SW 1271 (cell line): Measurements from ENCODE around the gene IFT20.
A peak's percentile ranks its signal among the peaks of the same experiment; 100 is the strongest.
"Not testable (repeated sequence)": the region's sequence is repeated elsewhere in the genome, so short reads cannot be mapped to it uniquely, and the experiment has no call there.

ENCODE experiments used
- DNase-seq, 2 experiments: peaks; one replicate each; lab custom pipeline; 2025; lab: John Stamatoyannopoulos, UW

The IFT20 gene

GRCh38 chr17:28364665-28365363 is 29.5 kb upstream of the IFT20 start, which contains the start of gene SEBOX:
SEBOX (minus strand) TSS chr17:28365199; CDS start chr17:28365151, 48 bp downstream.
- no peak for DNase-seq

- no peak for DNase-seq
Observed at GRCh38 chr17:28363776-28364650, 28.7 kb upstream of the IFT20 start.

- DNase-seq, result no peak
Observed at GRCh38 chr17:28363186-28363585, 27.9 kb upstream of the IFT20 start.

- DNase-seq, result no peak
Observed at GRCh38 chr17:28357901-28358197, 22.6 kb upstream of the IFT20 start.

GRCh38 chr17:28357061-28357900 is 22.0 kb upstream of the IFT20 start, which contains the start of gene POLDIP2:
POLDIP2 (minus strand) TSS chr17:28357527; CDS start chr17:28357448, 79 bp downstream.
- DNase-seq, result peak; percentile 82 to 93

- DNase-seq, result no peak
Observed at GRCh38 chr17:28350271-28350670, 15.0 kb upstream of the IFT20 start.

GRCh38 chr17:28348979-28349378 is 13.7 kb upstream of the IFT20 start:
- DNase-seq, result no peak

- DNase-seq, result peak; percentile 82 to 90
Observed at GRCh38 chr17:28347261-28347891, 12.1 kb upstream of the IFT20 start.

GRCh38 chr17:28346746-28347246 is 11.5 kb upstream of the IFT20 start:
- peak in 1 of 2 experiments; percentile 63 for DNase-seq

- DNase-seq, result no peak
Observed at GRCh38 chr17:28346199-28346580, 10.9 kb upstream of the IFT20 start.

GRCh38 chr17:28345419-28346198 is 10.3 kb upstream of the IFT20 start:
- peak in 1 of 2 experiments; percentile 18 for DNase-seq

GRCh38 chr17:28344435-28344901 is 9.2 kb upstream of the IFT20 start:
- DNase-seq, result no peak

- no peak for DNase-seq
Observed at GRCh38 chr17:28344011-28344410, 8.7 kb upstream of the IFT20 start.

- no peak for DNase-seq
Observed at GRCh38 chr17:28343491-28343932, 8.2 kb upstream of the IFT20 start.

- DNase-seq, result no peak
Observed at GRCh38 chr17:28342313-28342712, 7.0 kb upstream of the IFT20 start.

- DNase-seq, result no peak
Observed at GRCh38 chr17:28341516-28341915, 6.2 kb upstream of the IFT20 start.

GRCh38 chr17:28340374-28340773 is 5.1 kb upstream of the IFT20 start:
- DNase-seq, result no peak

- no peak for DNase-seq
Observed at GRCh38 chr17:28339431-28339830, 4.2 kb upstream of the IFT20 start.

GRCh38 chr17:28338769-28339212 is 3.5 kb upstream of the IFT20 start:
- not testable (repeated sequence) for DNase-seq

GRCh38 chr17:28338056-28338768 is 2.9 kb upstream of the IFT20 start:
- peak in 1 of 2 experiments; percentile 74 for DNase-seq
